BLaER1 treated with 17β-estradiol and CSF1 and Interleukin-3, amounts not matched to agents 10 nM and 100 nM (cell line): Measurements from ENCODE around the gene MICAL3.
A peak's percentile ranks its signal among the peaks of the same experiment; 100 is the strongest.
"Not testable (repeated sequence)": the region's sequence is repeated elsewhere in the genome, so short reads cannot be mapped to it uniquely, and the experiment has no call there.

Experiments used
- H3K27ac ChIP-seq, 11 experiments: shearing (Covaris generic); formaldehyde crosslinking; 2 replicates each; pipeline ENCODE4 v1.8.1; 2022
- H3K27me3 ChIP-seq, 11 experiments: shearing (Covaris generic); formaldehyde crosslinking; 2 replicates each; pipeline ENCODE4 v1.8.1; 2022
- H3K36me3 ChIP-seq, 11 experiments: shearing (Covaris generic); formaldehyde crosslinking; 2 replicates each; pipeline ENCODE4 v1.8.1; 2022
- H3K4me1 ChIP-seq, 10 experiments: shearing (Covaris generic); formaldehyde crosslinking; 2 replicates each; pipeline ENCODE4 v1.8.1; 2022
- H3K4me2 ChIP-seq, 11 experiments: shearing (Covaris generic); formaldehyde crosslinking; 2 replicates each; pipeline ENCODE4 v1.8.1; 2022
- H3K4me3 ChIP-seq, 10 experiments: shearing (Covaris generic); formaldehyde crosslinking; 2 replicates each; pipeline ENCODE4 v1.8.1; 2022
- H3K9ac ChIP-seq, 11 experiments: shearing (Covaris generic); formaldehyde crosslinking; 2 replicates each; pipeline ENCODE4 v1.8.1; 2022
- H3K9me3 ChIP-seq, 11 experiments: shearing (Covaris generic); formaldehyde crosslinking; replicated peaks in 1 of 11; 2 replicates each; pipeline ENCODE4 v1.8.1; 2022
- H4K20me1 ChIP-seq, 11 experiments: shearing (Covaris generic); formaldehyde crosslinking; 2 replicates each; pipeline ENCODE4 v1.8.1; 2022
- Cebpa-rat ChIP-seq, 11 experiments: shearing (Covaris generic); IDR thresholded peaks; 2 replicates each; pipeline ENCODE4 v1.8.1; 2022

Gene MICAL3

GRCh38 chr22:18000441-18001039 lies 23.8 kb downstream of the MICAL3 start:
- Histone ChIP-seq H3K9ac (peak overlapping the region; percentile 84 to 96 (median 90)), H3K27ac (peak overlapping the region in 10 of 11 experiments; percentile 83 to 95 (median 89); a peak in 20 of 22 replicates), H3K4me2 (peak overlapping the region; percentile 75 to 99 (median 97)), H3K9me3 (no peaks in the 10 kb centered on the region), H3K27me3 (peaks cover 5 to 17% (median 11%) of the 10 kb centered on the region in 11 experiments; a peak in 15 of 22 replicates), H3K36me3 (no peaks in the 10 kb centered on the region), H3K4me1 (peaks cover 36 to 80% (median 69%) of the 10 kb centered on the region in 10 experiments), H3K4me3 (peak overlapping the region; percentile 79 to 97 (median 93)), H4K20me1 (peaks cover 0 to 58% (median 50%) of the 10 kb centered on the region in 11 experiments; a peak in 19 of 22 replicates)
- TF ChIP-seq Cebpa-rat (IDR thresholded peaks at IDR 0.05), result no peak

GRCh38 chr22:17999851-18000250 lies 24.5 kb downstream of the MICAL3 start:
- H3K9ac ChIP-seq, result peak overlapping the region in 10 of 11 experiments; percentile 84 to 92 (median 90); a peak in 14 of 22 replicates
- peaks cover 0 to 65% (median 57%) of the 10 kb centered on the region in 11 experiments; a peak in 19 of 22 replicates for H4K20me1 ChIP-seq
- peak overlapping the region; percentile 79 to 97 (median 93); a peak in 19 of 20 replicates for H3K4me3 ChIP-seq
- H3K4me2 ChIP-seq, result peak overlapping the region; percentile 75 to 99 (median 97)
- no peak overlapping the region for H3K27ac ChIP-seq
- H3K27me3 ChIP-seq, result peaks cover 5 to 17% (median 11%) of the 10 kb centered on the region in 11 experiments; a peak in 15 of 22 replicates
- no peaks in the 10 kb centered on the region for H3K9me3 ChIP-seq
- no peaks in the 10 kb centered on the region for H3K36me3 ChIP-seq
- H3K4me1 ChIP-seq, result peaks cover 33 to 80% (median 69%) of the 10 kb centered on the region in 10 experiments
- no peak for TF ChIP-seq Cebpa-rat (IDR thresholded peaks at IDR 0.05)

GRCh38 chr22:17998913-17999312 lies 25.4 kb downstream of the MICAL3 start:
- peak overlapping the region in 1 of 10 experiments; percentile 11; a peak in 1 of 20 replicates for H3K4me3 ChIP-seq
- no peak for TF ChIP-seq Cebpa-rat (IDR thresholded peaks at IDR 0.05)
- H3K9ac ChIP-seq, result no peak overlapping the region
- H3K4me2 ChIP-seq, result peak overlapping the region in 4 of 11 experiments; percentile 7 to 98 (median 86); a peak in 4 of 22 replicates
- no peaks in the 10 kb centered on the region for H3K9me3 ChIP-seq
- peaks cover 8 to 74% (median 66%) of the 10 kb centered on the region in 11 experiments; a peak in 21 of 22 replicates for H4K20me1 ChIP-seq
- peaks cover 5 to 23% (median 12%) of the 10 kb centered on the region in 11 experiments; a peak in 16 of 22 replicates for H3K27me3 ChIP-seq
- H3K36me3 ChIP-seq, result no peaks in the 10 kb centered on the region
- peaks cover 32 to 80% (median 69%) of the 10 kb centered on the region in 10 experiments for H3K4me1 ChIP-seq
- no peak overlapping the region for H3K27ac ChIP-seq

- no peak overlapping the region for H3K4me3 ChIP-seq
- H3K27me3 ChIP-seq, result peaks cover 5 to 24% (median 12%) of the 10 kb centered on the region in 11 experiments; a peak in 16 of 22 replicates
- peaks cover 8 to 89% (median 81%) of the 10 kb centered on the region in 11 experiments; a peak in 21 of 22 replicates for H4K20me1 ChIP-seq
- H3K4me1 ChIP-seq, result peaks cover 32 to 85% (median 69%) of the 10 kb centered on the region in 10 experiments
- H3K4me2 ChIP-seq, result peak overlapping the region; percentile 55 to 89 (median 73)
- no peak overlapping the region for H3K27ac ChIP-seq
- no peak overlapping the region for H3K9ac ChIP-seq
- H3K36me3 ChIP-seq, result no peaks in the 10 kb centered on the region
- no peak for TF ChIP-seq Cebpa-rat (IDR thresholded peaks at IDR 0.05)
- no peaks in the 10 kb centered on the region for H3K9me3 ChIP-seq
Observed at GRCh38 chr22:17997456-17997855, 26.9 kb downstream of the MICAL3 start.

- Histone ChIP-seq H3K4me2 (peak overlapping the region in 10 of 11 experiments; percentile 3 to 89 (median 76); a peak in 19 of 22 replicates), H3K9ac (peak overlapping the region in 1 of 11 experiments; percentile 24; a peak in 1 of 22 replicates), H4K20me1 (peaks cover 8 to 100% (median 98%) of the 10 kb centered on the region in 11 experiments; a peak in 21 of 22 replicates), H3K27ac (peak overlapping the region in 1 of 11 experiments; percentile 27; a peak in 1 of 22 replicates), H3K4me1 (peaks cover 28 to 96% (median 79%) of the 10 kb centered on the region in 10 experiments), H3K27me3 (peaks cover under 1 to 16% (median 6%) of the 10 kb centered on the region in 11 experiments; a peak in 15 of 22 replicates)
- not testable (repeated sequence) for H3K36me3 ChIP-seq, H3K4me3 ChIP-seq, H3K9me3 ChIP-seq
Observed at GRCh38 chr22:17995256-17995655, 29.1 kb downstream of the MICAL3 start.

- H3K4me3 ChIP-seq, result no peak overlapping the region; a peak in 1 of 20 replicates
Observed at GRCh38 chr22:17994424-17995108, 29.8 kb downstream of the MICAL3 start.

GRCh38 chr22:17992976-17993375 lies 31.4 kb downstream of the MICAL3 start:
- H3K27ac ChIP-seq, H3K36me3 ChIP-seq, H3K27me3 ChIP-seq, H3K9me3 ChIP-seq, H3K9ac ChIP-seq, H3K4me3 ChIP-seq: not testable (repeated sequence)
- peaks cover 22 to 98% (median 86%) of the 10 kb centered on the region in 10 experiments for H3K4me1 ChIP-seq
- peak overlapping the region in 4 of 11 experiments; percentile 76 to 89 (median 84); a peak in 6 of 22 replicates for H3K4me2 ChIP-seq
- peaks cover 8 to 100% (median 99%) of the 10 kb centered on the region in 11 experiments; a peak in 21 of 22 replicates for H4K20me1 ChIP-seq

More at GRCh38 chr22:17994424-17995108, 29.8 kb downstream of the MICAL3 start:
- Histone ChIP-seq H3K9me3 (no peaks in the 10 kb centered on the region), H4K20me1 (peaks cover 8 to 100% (median 98%) of the 10 kb centered on the region in 11 experiments; a peak in 21 of 22 replicates), H3K27ac (peak overlapping the region in 1 of 11 experiments; percentile 27; a peak in 1 of 22 replicates), H3K27me3 (peaks cover 0 to 10% (median 0%) of the 10 kb centered on the region in 11 experiments; a peak in 4 of 22 replicates), H3K36me3 (no peaks in the 10 kb centered on the region), H3K4me1 (peaks cover 22 to 96% (median 76%) of the 10 kb centered on the region in 10 experiments), H3K4me2 (peak overlapping the region; percentile 3 to 89 (median 76); a peak in 19 of 22 replicates), H3K9ac (peak overlapping the region in 3 of 11 experiments; percentile 11 to 24 (median 15); a peak in 4 of 22 replicates)
- no peak for TF ChIP-seq Cebpa-rat (IDR thresholded peaks at IDR 0.05)

GRCh38 chr22:17991992-17992391 lies 32.4 kb downstream of the MICAL3 start:
- H3K27ac ChIP-seq, H3K36me3 ChIP-seq, H3K27me3 ChIP-seq, H3K9ac ChIP-seq, H3K9me3 ChIP-seq, H3K4me3 ChIP-seq: not testable (repeated sequence)
- peaks cover 16 to 91% (median 80%) of the 10 kb centered on the region in 10 experiments for H3K4me1 ChIP-seq
- peaks cover 8 to 100% (median 99%) of the 10 kb centered on the region in 11 experiments; a peak in 21 of 22 replicates for H4K20me1 ChIP-seq
- peak overlapping the region in 8 of 11 experiments; percentile 10 to 89 (median 32); a peak in 8 of 22 replicates for H3K4me2 ChIP-seq
